ENCODE results near the gene HAUS2.

The HAUS2 gene

GRCh38 chr15:42611532-42611931 is 62.9 kb downstream of the HAUS2 start:
- no peak for DNase-seq

DNA sequence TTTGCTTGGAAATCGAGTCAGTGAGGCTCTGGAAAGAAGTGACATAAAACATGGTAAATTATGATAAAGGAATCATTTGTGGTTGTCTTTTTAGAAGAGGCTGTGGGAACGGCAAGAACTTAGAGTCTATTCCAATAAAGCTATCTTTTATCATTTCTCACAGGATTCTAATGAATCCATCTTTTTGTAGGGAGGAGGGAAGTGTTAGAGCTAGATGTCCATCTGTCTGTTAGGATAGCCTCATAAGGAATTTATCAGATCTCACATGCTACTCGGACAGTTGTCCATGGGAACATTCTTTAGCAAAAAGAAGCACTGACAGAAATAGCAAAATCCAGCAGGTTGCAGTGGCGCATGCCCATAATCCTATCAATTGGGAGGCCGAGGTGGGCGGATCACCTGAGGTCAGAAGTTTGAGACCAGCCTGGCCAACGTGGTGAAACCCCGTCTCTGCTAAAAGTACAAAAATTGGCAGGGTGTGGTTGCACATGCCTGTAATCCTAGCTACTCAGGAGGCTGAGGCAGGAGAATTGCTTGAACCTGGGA is 63.8 kb downstream of the HAUS2 start:
- no peak for DNase-seq

DNA sequence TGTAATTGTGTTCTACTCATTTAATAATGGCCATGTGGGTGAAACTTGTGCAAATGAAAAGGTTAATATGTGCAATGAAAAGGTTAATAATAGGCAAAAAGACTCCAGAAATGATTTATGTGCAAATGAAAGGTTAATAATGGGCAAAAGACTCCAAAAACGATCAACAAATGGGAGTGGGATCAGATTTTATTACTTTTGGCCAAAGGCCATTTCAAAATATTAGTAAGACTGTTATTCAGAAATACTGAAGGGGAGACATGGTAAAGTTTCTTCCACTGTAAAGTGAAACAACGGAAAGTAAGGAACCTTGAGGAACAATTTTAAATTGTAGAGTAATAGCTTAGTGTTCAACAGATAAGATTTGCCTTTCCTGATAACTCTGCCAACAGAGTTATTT is 67.5 kb downstream of the HAUS2 start:
- no peak for DNase-seq
